Retinal pigment epithelial cell (primary cell): ENCODE measurements around the gene KDM2A.

ENCODE experiments used
- DNase-seq: peaks from one replicate; pipeline ENCODE4 v3.0.0-alpha.2; 2010; ENCODE audit warnings: low read depth
- H3K4me3 ChIP-seq: 2 replicates; pipeline ENCODE4 v1.5.1; 2011; ENCODE audit warnings: mild to moderate bottlenecking, low read length, control low read depth, moderate library complexity
- CTCF ChIP-seq: conservative IDR thresholded peaks from 2 replicates; pipeline ENCODE4 v1.5.1; 2011; ENCODE audit warnings: low read depth, low read length, control low read depth, inconsistent platforms

The KDM2A gene

GRCh38 chr11:67306769-67307544, 187.9 kb downstream of the KDM2A start:
- TF ChIP-seq CTCF, result no peak
- no peak overlapping the region for H3K4me3 ChIP-seq
- no peak for DNase-seq

GRCh38 chr11:67307545-67308001, 188.5 kb downstream of the KDM2A start:
- no peak for TF ChIP-seq CTCF
- no peak overlapping the region for H3K4me3 ChIP-seq
- no peak for DNase-seq
